CD4-positive, alpha-beta memory T cell (primary cell): ENCODE data around the gene FOXB2. TPM values are rescaled to one million over a fixed set of nuclear protein-coding genes. Genes with fewer than 3 reads are reported as not detected.
"Not testable (repeated sequence)": the region's sequence is repeated elsewhere in the genome, so short reads cannot be mapped to it uniquely, and the experiment has no call there.

ENCODE experiments used
- CTCF ChIA-PET: fragments of 350-600 bp; sonication (Branson Sonifier 250); formaldehyde crosslinking; loops from one replicate; lab custom pipeline; 2021; ENCODE audit warnings: inconsistent platforms; ENCODE audit not compliant: partially characterized antibody; lab: Charles Lee
- POLR2A ChIA-PET: fragments of 350-600 bp; sonication (Branson Sonifier 250); formaldehyde crosslinking; loops from one replicate; lab custom pipeline; 2021; ENCODE audit not compliant: partially characterized antibody; lab: Charles Lee
- DNase-seq, 5 donors: peaks; one replicate each; pipeline versions ENCODE4 v3.0.0 to v3.0.0-alpha.2; 2020 to 2022; ENCODE audit warnings: mixed read lengths in 1 of 5
- H3K27ac ChIP-seq: one replicate; pipeline ENCODE4 v1.7.0; 2013; ENCODE audit warnings: low read depth, low read length
- H3K27me3 ChIP-seq: 2 replicates; pipeline ENCODE4 v1.7.0; 2013; ENCODE audit warnings: mild to moderate bottlenecking, low read length, moderate library complexity; ENCODE audit not compliant: insufficient read depth
- H3K36me3 ChIP-seq: 2 replicates; pipeline ENCODE4 v1.7.0; 2013; ENCODE audit warnings: mild to moderate bottlenecking, low read length, moderate library complexity; ENCODE audit not compliant: insufficient read depth
- H3K4me1 ChIP-seq: 2 replicates; pipeline ENCODE4 v1.7.0; 2013; ENCODE audit warnings: mild to moderate bottlenecking, low read length, moderate library complexity; ENCODE audit not compliant: insufficient read depth
- H3K4me3 ChIP-seq, 2 donors: one replicate each; pipeline ENCODE4 v1.7.0; 2013; ENCODE audit warnings: low read length in 2 of 2, mild to moderate bottlenecking in 1 of 2
- H3K9me3 ChIP-seq, 2 donors: one replicate each; pipeline ENCODE4 v1.7.0; 2013; ENCODE audit warnings: low read length in 2 of 2, control low read depth in 1 of 2; ENCODE audit not compliant: control insufficient read depth in 1 of 2
- H3K27ac Mint-ChIP-seq, 7 donors: one replicate each; pipeline ENCODE4 v1.8.0; 2020 to 2021; ENCODE audit warnings: mixed read lengths in 7 of 7, mild to moderate bottlenecking in 6 of 7, inconsistent platforms in 3 of 7, moderate library complexity in 3 of 7
- H3K27me3 Mint-ChIP-seq, 2 donors: one replicate each; pipeline ENCODE4 v1.8.0; 2020 to 2021; ENCODE audit warnings: mixed read lengths in 2 of 2
- H3K36me3 Mint-ChIP-seq, 2 donors: one replicate each; pipeline ENCODE4 v1.8.0; 2020 to 2021; ENCODE audit warnings: mixed read lengths in 2 of 2, inconsistent platforms in 1 of 2, mild to moderate bottlenecking in 1 of 2
- H3K4me1 Mint-ChIP-seq, 4 donors: one replicate each; pipeline ENCODE4 v1.8.0; 2020 to 2021; ENCODE audit warnings: mixed read lengths in 4 of 4, mild to moderate bottlenecking in 1 of 4
- H3K4me3 Mint-ChIP-seq, 8 donors: one replicate each; pipeline ENCODE4 v1.8.0; 2020 to 2021; ENCODE audit warnings: mixed read lengths in 8 of 8, mild to moderate bottlenecking in 7 of 8, moderate library complexity in 6 of 8, inconsistent platforms in 3 of 8
- H3K9me3 Mint-ChIP-seq, 8 donors: one replicate each; pipeline ENCODE4 v1.8.0; 2020 to 2021; ENCODE audit warnings: mixed read lengths in 8 of 8, mild to moderate bottlenecking in 5 of 8, inconsistent platforms in 3 of 8, moderate library complexity in 1 of 8
- intact Hi-C: fragments of 100-400 bp; cut with micrococcal nuclease; formaldehyde crosslinking; loops from one replicate; pipeline ENCODE4 v1.15.1; 2023
- polyA plus RNA-seq, 2 donors: library from polyadenylated mRNA; unstranded; fragments of 300-500 nt; fragmentation: Illumina TruSeq; gene quantifications; one replicate each; pipeline ENCODE4 v1.2.3, GENCODE V29; 2021
- total RNA-seq, 2 experiments: library from RNA; stranded (reverse); gene quantifications; one replicate each; pipeline ENCODE4 v1.2.3, GENCODE V29; 2021

FOXB2 gene
- total and polyA plus RNA-seq, 4 experiments from 2014 or later: not detected

DNA sequence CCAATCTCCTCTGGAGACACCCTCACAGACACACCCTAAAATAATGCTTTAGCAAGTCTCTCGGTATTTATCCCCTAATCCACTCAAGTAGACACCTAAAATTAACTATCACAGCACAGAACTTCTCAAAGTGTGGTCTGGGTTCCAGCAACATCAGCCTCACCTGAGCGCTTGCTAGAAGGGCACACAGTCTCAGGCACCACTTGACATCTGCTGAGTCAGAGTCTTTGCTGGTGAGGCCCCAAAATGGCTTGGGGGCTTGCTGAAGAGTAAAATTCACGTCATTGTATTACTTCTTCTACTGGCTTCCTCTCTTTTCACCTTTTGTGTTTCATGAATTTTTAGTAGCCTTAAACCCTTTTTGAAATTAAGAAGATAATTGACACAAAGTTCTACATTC, 9.0 kb downstream of the FOXB2 start:
- H3K4me1 Mint-ChIP-seq: no peaks in the 10 kb centered on the region
- Histone ChIP-seq H3K9me3 (no peaks in the 10 kb centered on the region), H3K4me1 (no peaks in the 10 kb centered on the region), H3K4me3 (no peak overlapping the region), H3K36me3 (no peaks in the 10 kb centered on the region), H3K27ac (no peak overlapping the region), H3K27me3 (peaks cover 4% of the 10 kb centered on the region)
- no peaks in the 10 kb centered on the region for H3K9me3 Mint-ChIP-seq
- no peaks in the 10 kb centered on the region for H3K36me3 Mint-ChIP-seq
- peaks cover 21 to 24% of the 10 kb centered on the region in 2 donors for H3K27me3 Mint-ChIP-seq
- intact Hi-C loops: no loop called here
- H3K4me3 Mint-ChIP-seq: no peak overlapping the region
- ChIA-PET CTCF (no interaction called here), POLR2A (no interaction called here)
- DNase-seq: no peak
- H3K27ac Mint-ChIP-seq: no peak overlapping the region

DNA sequence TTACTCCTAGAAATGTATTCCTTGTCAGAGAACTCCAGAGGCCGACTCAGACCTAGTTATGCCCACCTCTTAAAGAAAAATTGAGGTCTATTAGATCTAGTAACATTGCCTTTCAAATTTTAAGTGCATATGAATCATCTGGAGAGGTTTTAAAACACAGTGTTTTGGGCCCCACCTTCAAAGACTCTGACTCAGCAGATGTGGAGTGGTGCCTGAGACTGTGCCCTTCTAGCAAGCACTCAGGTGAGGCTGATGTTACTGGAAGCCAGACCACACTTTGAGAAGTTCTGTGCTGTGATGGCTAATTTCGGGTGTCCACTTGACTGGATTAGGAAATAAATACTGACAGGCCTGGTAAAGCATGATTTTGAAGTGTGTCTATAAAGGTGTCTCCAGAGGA, 10.6 kb downstream of the FOXB2 start:
- DNase-seq: no peak
- Mint-ChIP-seq H3K27ac (no peak overlapping the region), H3K27me3 (peaks cover 10 to 18% of the 10 kb centered on the region in 2 donors), H3K4me1 (no peaks in the 10 kb centered on the region), H3K4me3 (no peak overlapping the region), H3K9me3 (no peaks in the 10 kb centered on the region), H3K36me3 (no peaks in the 10 kb centered on the region)
- Histone ChIP-seq H3K4me1 (no peaks in the 10 kb centered on the region), H3K9me3 (no peaks in the 10 kb centered on the region), H3K27ac (no peak overlapping the region), H3K27me3 (no peaks in the 10 kb centered on the region), H3K36me3 (no peaks in the 10 kb centered on the region), H3K4me3 (no peak overlapping the region)
- ChIA-PET CTCF (no interaction called here), POLR2A (no interaction called here)
- intact Hi-C loops: no loop called here

DNA sequence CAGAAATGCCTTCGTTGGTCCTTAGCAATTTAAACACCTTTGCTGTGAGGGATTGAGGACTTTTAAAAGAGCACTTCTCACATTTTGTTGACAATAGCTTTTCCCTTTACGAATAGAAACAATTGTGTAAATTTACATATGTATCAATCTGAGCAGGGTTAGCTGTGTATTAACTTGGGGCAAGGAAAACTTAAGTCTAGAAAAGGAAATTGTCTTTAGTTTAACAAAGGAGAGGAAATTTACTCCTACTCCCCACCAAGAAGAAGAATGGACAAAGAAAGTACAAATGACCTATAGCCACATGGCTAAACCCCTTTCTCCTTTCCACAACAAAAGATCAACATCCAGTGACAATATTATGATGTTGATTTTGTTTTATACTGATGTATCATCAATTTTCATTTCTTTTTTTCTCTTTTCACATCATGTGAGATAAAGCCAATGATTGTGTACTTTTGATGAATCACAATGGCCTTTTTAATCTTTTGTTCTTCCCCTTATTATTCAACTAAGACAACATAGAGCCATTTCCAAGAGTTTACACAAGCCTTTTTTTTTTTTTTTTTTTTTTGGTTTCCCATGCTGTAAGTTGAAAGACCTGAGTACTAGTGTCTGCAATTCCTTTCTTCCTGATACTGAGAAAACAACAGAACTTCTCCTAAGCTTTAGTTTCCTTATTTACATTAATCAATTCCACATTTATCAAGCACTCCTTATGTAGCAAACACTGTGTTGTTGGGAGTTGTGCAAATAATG, 19.0 kb downstream of the FOXB2 start:
- Histone ChIP-seq H3K27ac (no peak overlapping the region), H3K27me3 (no peaks in the 10 kb centered on the region), H3K4me1 (no peaks in the 10 kb centered on the region), H3K36me3 (no peaks in the 10 kb centered on the region), H3K9me3 (no peaks in the 10 kb centered on the region), H3K4me3 (no peak overlapping the region)
- Mint-ChIP-seq H3K27ac (no peak overlapping the region), H3K27me3 (peaks cover 4 to 9% of the 10 kb centered on the region in 2 donors), H3K4me1 (no peaks in the 10 kb centered on the region), H3K4me3 (no peak overlapping the region), H3K36me3 (no peaks in the 10 kb centered on the region), H3K9me3 (peaks cover 0 to 6% (median 0%) of the 10 kb centered on the region in 8 donors)
- no peak for DNase-seq
- ChIA-PET CTCF (no interaction called here), POLR2A (no interaction called here)
- intact Hi-C loops: no loop called here

DNA sequence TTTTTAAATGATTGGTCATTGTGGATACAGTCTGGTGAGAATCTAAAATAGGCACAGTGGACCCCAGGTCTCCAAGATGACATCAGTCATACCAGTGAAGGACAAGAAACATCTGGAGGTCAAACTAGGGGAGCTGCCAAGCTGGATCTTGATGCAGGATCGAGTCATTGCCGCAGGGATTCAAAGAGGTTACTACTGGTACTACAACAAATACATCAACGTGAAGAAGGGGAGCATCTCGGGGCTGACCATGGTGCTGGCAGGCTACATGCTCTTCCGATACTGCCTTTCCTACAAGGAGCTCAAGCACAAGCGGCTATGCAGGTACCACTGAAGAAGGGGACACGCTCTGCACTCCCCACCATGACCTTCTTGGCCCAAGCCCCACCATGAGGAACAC, 20.9 kb downstream of the FOXB2 start:
- no peak overlapping the region for H3K4me3 ChIP-seq
- no peaks in the 10 kb centered on the region for H3K4me1 ChIP-seq
- intact Hi-C loops: no loop called here
- H3K36me3 ChIP-seq: no peaks in the 10 kb centered on the region
- H3K9me3 ChIP-seq: no peaks in the 10 kb centered on the region
- ChIA-PET POLR2A (no interaction called here), CTCF (no interaction called here)
- H3K27ac ChIP-seq: no peak overlapping the region
- Mint-ChIP-seq H3K27me3 (peaks cover 6 to 8% of the 10 kb centered on the region in 2 donors), H3K36me3 (no peaks in the 10 kb centered on the region), H3K27ac (no peak overlapping the region), H3K9me3 (peaks cover 0 to 6% (median 0%) of the 10 kb centered on the region in 8 donors), H3K4me1 (no peaks in the 10 kb centered on the region), H3K4me3 (no peak overlapping the region)
- H3K27me3 ChIP-seq: no peaks in the 10 kb centered on the region
- DNase-seq: no peak

DNA sequence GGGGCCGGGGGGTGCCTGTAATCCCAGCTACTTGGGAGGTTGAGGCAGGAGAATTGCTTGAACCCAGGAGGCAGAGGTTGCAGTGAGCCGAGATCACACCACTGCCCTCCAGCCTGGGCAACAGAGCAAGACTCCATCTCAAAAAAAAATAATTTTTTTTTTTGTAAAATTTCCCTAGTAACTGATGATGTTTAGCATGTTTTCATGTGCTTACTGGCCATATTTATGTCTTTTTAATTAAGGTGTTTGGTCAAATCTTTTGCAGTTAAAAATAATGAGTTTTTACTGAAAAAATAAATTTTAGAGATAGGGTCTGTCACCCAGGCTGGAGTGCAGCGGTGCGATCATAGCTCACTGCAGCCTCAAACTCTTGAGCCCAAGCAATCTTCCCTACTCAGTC, 24.3 kb downstream of the FOXB2 start:
- H3K36me3 Mint-ChIP-seq, H3K9me3 ChIP-seq, H3K27ac Mint-ChIP-seq, POLR2A ChIA-PET, H3K9me3 Mint-ChIP-seq, intact Hi-C loops, DNase-seq, H3K4me1 Mint-ChIP-seq, H3K4me3 ChIP-seq, H3K4me3 Mint-ChIP-seq, H3K27me3 ChIP-seq, H3K4me1 ChIP-seq, H3K36me3 ChIP-seq, H3K27ac ChIP-seq, CTCF ChIA-PET: not testable (repeated sequence)
- peaks cover 11 to 12% of the 10 kb centered on the region in 2 donors for H3K27me3 Mint-ChIP-seq

DNA sequence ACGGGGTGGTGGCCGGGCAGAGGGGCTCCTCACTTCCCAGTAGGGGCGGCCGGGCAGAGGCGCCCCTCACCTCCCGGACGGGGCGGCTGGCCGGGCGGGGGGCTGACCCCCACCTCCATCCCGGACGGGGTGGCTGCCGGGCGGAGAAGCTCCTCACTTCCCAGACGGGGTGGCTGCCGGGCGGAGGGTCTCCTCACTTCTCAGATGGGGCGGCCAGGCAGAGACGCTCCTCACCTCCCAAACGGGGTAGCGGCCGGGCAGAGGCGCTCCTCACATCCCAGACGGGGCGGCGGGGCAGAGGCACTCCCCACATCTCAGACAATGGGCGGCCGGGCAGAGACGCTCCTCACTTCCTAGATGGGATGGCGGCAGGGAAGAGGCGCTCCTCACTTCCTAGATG, 41.2 kb downstream of the FOXB2 start:
- H3K4me1 Mint-ChIP-seq, H3K4me3 Mint-ChIP-seq, H3K4me1 ChIP-seq, DNase-seq, POLR2A ChIA-PET, H3K27me3 ChIP-seq, H3K27me3 Mint-ChIP-seq, H3K9me3 ChIP-seq, H3K36me3 ChIP-seq, H3K4me3 ChIP-seq, H3K27ac ChIP-seq, CTCF ChIA-PET, H3K27ac Mint-ChIP-seq, intact Hi-C loops, H3K36me3 Mint-ChIP-seq: not testable (repeated sequence)
- H3K9me3 Mint-ChIP-seq: peaks cover 0 to 14% (median 7%) of the 10 kb centered on the region in 8 donors

DNA sequence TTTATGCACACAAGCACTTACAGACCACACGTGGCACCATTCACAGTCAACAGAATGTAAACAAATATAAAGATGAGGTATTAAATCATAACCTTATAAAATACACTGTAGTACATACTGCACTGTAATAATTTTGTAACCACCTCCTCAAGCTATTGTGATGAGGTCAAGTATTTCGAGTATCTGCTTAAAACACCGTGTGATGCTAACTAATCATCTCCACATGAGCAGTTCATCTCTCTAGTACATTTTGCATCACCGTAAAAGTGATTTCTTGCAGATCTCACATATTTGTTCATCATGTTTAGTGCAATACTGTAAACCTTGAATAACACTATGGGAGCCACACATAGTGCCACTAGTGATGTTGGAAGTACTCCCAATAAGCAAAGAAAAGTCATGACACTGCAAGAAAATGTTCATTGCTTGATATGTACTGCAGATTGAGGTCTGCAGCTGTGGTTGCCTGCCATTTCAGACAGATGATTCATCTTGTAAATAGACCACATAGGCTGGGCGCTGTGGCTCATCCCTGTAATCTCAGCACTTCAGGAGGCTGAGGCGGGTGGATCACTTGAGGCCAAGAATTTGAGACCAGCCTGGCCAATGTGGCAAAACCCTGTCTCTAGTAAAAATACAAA, 44.3 kb downstream of the FOXB2 start:
- Histone ChIP-seq H3K9me3 (no peaks in the 10 kb centered on the region), H3K27me3 (no peaks in the 10 kb centered on the region), H3K4me1 (no peaks in the 10 kb centered on the region), H3K36me3 (no peaks in the 10 kb centered on the region), H3K27ac (no peak overlapping the region), H3K4me3 (no peak overlapping the region)
- POLR2A ChIA-PET: no interaction called here
- intact Hi-C loops: no loop called here
- Mint-ChIP-seq H3K27me3 (peaks cover 1 to 6% of the 10 kb centered on the region in 2 donors), H3K4me3 (no peak overlapping the region), H3K36me3 (no peaks in the 10 kb centered on the region), H3K27ac (no peak overlapping the region), H3K9me3 (peaks cover 0 to 16% (median 7%) of the 10 kb centered on the region in 8 donors), H3K4me1 (no peaks in the 10 kb centered on the region)
- CTCF ChIA-PET: no interaction called here
- no peak for DNase-seq
